Hepatocyte (in vitro differentiated cells): Measurements from ENCODE around the gene FBLL1.

Experiments
- CTCF ChIP-seq: fragments of 200-600 bp; sonication (generic); IDR thresholded peaks from 2 replicates; pipeline ENCODE4 v1.5.1; 2016; ENCODE audit warnings: antibody characterized with exemption, mild to moderate bottlenecking; ENCODE audit not compliant: poor library complexity
- EZH2phosphoT487 ChIP-seq: fragments of 200-600 bp; sonication (generic); IDR thresholded peaks from one replicate; pipeline ENCODE4 v1.6.1; 2018; ENCODE audit warnings: antibody characterized with exemption, mild to moderate bottlenecking, low read depth, moderate library complexity; ENCODE audit not compliant: unreplicated experiment, severe bottlenecking

DNA sequence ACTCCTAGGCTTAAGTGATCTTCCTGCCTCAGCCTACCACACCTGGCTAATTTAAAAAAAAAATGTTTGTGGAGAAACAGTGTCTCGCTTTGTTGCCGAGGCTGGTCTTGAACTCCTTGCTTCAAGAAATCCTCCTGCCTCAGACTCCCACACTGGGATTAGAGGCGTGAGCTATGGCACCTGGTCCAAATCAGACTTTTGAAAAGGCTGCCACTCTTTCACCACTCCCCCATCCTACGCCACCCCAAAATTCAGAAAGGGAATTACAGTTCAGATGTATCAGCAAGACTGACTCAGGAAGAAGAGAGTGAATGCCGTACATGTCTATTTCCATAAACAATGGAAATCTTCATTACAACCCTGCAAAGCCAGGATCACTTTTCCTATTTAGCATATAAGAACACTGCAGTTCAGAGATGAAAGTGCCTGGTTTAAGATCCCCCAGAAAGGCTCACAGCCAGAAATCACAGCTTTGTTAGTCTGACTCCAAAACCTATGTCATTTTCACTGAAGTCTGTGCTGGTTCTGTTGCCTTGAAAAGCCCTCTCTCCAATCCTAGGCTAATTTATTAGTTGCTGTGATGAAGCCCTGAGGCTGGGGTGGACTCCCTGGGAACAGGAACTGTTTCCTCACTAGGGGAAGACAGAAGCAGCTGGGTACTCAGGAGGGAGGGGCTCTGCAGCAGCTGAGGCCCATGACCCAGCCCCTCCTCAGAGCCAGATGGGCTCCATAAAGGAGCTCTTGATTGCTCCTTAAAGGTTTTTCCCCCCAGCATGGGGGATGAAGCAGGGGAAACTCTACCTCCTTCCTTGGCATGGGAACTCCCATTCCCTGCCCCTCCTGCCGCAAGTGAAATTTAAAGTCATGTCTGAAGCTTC, 3.1 kb downstream of the FBLL1 start:
- TF ChIP-seq CTCF (no peak), EZH2phosphoT487 (no peak)
